Stimulated activated CD4-positive, alpha-beta T cell treated with anti-CD3 and anti-CD28 coated beads, Interleukin-1b, Interleukin-23, amount 100 ng/mL, for 1 hour (primary cell): Measurements from ENCODE around the gene FLOT1.

Source experiments
- DNase-seq, 2 donors: peaks; one replicate each; pipeline ENCODE4 v3.0.0-alpha.2; 2020; ENCODE audit warnings: low read depth in 2 of 2

FLOT1 gene

GRCh38 chr6:30679765-30680535 is 62.5 kb downstream of the FLOT1 start:
- no peak for DNase-seq

- peak; percentile 87 to 92 for DNase-seq
Observed at GRCh38 chr6:30678964-30679726, 63.3 kb downstream of the FLOT1 start.
